Endothelial cell of umbilical vein (primary cell): ENCODE results near the gene HSD17B2.

Experiments used
- CTCF ChIP-seq, 2 donors: IDR thresholded peaks; 1 replicate in 1 of 2; 2 replicates in 1 of 2; pipeline ENCODE4 v1.5.1; 2011; ENCODE audit warnings: low read length in 2 of 2, mild to moderate bottlenecking in 2 of 2, moderate library complexity in 2 of 2, control low read depth in 1 of 2, inconsistent platforms in 1 of 2, low read depth in 1 of 2; ENCODE audit not compliant: insufficient read depth in 1 of 2; ENCODE audit errors: extremely low read depth in 1 of 2
- EZH2 ChIP-seq: IDR thresholded peaks from 2 replicates; pipeline ENCODE4 v1.6.1; 2012; ENCODE audit warnings: borderline replicate concordance, low read depth, mild to moderate bottlenecking, moderate library complexity, low read length, inconsistent platforms; ENCODE audit not compliant: severe bottlenecking
- POLR2A ChIP-seq: IDR thresholded peaks from 2 replicates; pipeline ENCODE4 v1.6.1; 2012; ENCODE audit warnings: low read depth, mild to moderate bottlenecking, control low read depth, low read length
- POLR2AphosphoS5 ChIP-seq: IDR thresholded peaks from 2 replicates; pipeline ENCODE4 v1.6.1; 2012; ENCODE audit warnings: low read depth, mild to moderate bottlenecking, control low read depth, low read length, moderate library complexity; ENCODE audit not compliant: insufficient read depth

- TF ChIP-seq CTCF (IDR thresholded peaks at IDR 0.05; ENCODE audit: extremely low read depth in 1 of 2, insufficient read depth in 1 of 2, low read depth in 1 of 2, low read length in 2 of 2) (no peak), EZH2 (no peak), POLR2AphosphoS5 (no peak), POLR2A (no peak)
These were observed 8.9 kb downstream of the HSD17B2 start for GRCh38 chr16:82043680-82044584.
